Activated CD8-positive, alpha-beta T cell treated with anti-CD3 and anti-CD28 coated beads, Interleukin-2, amount 10 ng/mL, durations not matched to agents 7 days and 5 days (primary cell): Measurements from ENCODE around the gene PGAM5. TPM values are rescaled to one million over a fixed set of nuclear protein-coding genes. Genes with fewer than 3 reads are reported as not detected.
A peak's percentile ranks its signal among the peaks of the same experiment; 100 is the strongest.

ENCODE experiments used
- ATAC-seq: fragments of 150-1000 bp; cut with Tn5 transposase; one replicate; pipeline ENCODE4 v1.10.0; 2021; ENCODE audit warnings: moderate library complexity
- CTCF ChIA-PET: fragments of 350-600 bp; sonication (Branson Sonifier 250); formaldehyde crosslinking; loops from one replicate; lab custom pipeline; 2021; ENCODE audit warnings: antibody characterized with exemption; lab: Charles Lee
- POLR2A ChIA-PET: fragments of 350-600 bp; sonication (Branson Sonifier 250); formaldehyde crosslinking; loops from one replicate; lab custom pipeline; 2021; ENCODE audit warnings: antibody characterized with exemption; lab: Charles Lee
- DNase-seq: peaks from one replicate; pipeline ENCODE4 v3.0.0-alpha.2; 2020
- H3K27ac Mint-ChIP-seq: one replicate; pipeline ENCODE4 v1.8.0; 2021; ENCODE audit warnings: mild to moderate bottlenecking, mixed read lengths
- H3K27me3 Mint-ChIP-seq: one replicate; pipeline ENCODE4 v1.8.0; 2021; ENCODE audit warnings: low read depth, mixed read lengths
- H3K36me3 Mint-ChIP-seq: one replicate; pipeline ENCODE4 v1.8.0; 2021; ENCODE audit warnings: low read depth, mixed read lengths
- H3K4me1 Mint-ChIP-seq: one replicate; pipeline ENCODE4 v1.8.0; 2021; ENCODE audit warnings: low read depth, mixed read lengths
- H3K4me3 Mint-ChIP-seq: one replicate; pipeline ENCODE4 v1.8.0; 2021; ENCODE audit warnings: mild to moderate bottlenecking, mixed read lengths
- H3K9me3 Mint-ChIP-seq: one replicate; pipeline ENCODE4 v1.8.0; 2022; ENCODE audit warnings: mixed read lengths; ENCODE audit not compliant: insufficient read depth
- total RNA-seq, 2 experiments: library from RNA; stranded (reverse); gene quantifications; one replicate each; pipeline ENCODE4 v1.2.3, GENCODE V29; 2021

Gene PGAM5
- total RNA-seq, 2 experiments from 2014 or later = 59.3 to 59.8 TPM

DNA sequence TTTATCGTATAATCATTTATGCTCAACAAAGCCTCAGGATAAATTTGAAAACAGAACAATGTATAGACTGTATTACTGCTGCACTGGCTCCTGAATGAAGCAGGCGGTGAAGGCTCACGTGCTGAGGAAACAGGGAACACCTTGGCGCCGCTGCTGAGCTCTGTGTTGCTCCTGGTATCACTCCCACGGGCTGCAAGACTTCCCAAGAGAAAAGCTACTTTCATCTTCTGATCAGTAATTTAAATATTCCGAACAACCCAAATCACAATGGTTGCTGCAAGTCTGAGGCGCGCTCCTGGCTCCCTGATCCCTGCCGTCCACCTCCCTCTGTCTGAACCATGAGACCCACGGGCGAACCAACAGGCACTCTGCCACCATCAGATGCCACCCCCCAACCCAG lies 15.7 kb downstream of the PGAM5 start:
- CTCF ChIA-PET = no interaction called here
- H3K27me3 Mint-ChIP-seq = no peaks in the 10 kb centered on the region
- POLR2A ChIA-PET = interaction anchor here (0.5 kb wide), 1 partner anchor 28 kb away, joined by 4 read pairs; no protein-coding TSS in a partner anchor
- H3K27ac Mint-ChIP-seq = peak overlapping the region; percentile 28
- peaks cover 2% of the 10 kb centered on the region for H3K4me1 Mint-ChIP-seq
- ATAC-seq (no peak), DNase-seq (no peak)
- no peak overlapping the region for H3K4me3 Mint-ChIP-seq
- peaks cover 77% of the 10 kb centered on the region for H3K36me3 Mint-ChIP-seq
- no peaks in the 10 kb centered on the region for H3K9me3 Mint-ChIP-seq

DNA sequence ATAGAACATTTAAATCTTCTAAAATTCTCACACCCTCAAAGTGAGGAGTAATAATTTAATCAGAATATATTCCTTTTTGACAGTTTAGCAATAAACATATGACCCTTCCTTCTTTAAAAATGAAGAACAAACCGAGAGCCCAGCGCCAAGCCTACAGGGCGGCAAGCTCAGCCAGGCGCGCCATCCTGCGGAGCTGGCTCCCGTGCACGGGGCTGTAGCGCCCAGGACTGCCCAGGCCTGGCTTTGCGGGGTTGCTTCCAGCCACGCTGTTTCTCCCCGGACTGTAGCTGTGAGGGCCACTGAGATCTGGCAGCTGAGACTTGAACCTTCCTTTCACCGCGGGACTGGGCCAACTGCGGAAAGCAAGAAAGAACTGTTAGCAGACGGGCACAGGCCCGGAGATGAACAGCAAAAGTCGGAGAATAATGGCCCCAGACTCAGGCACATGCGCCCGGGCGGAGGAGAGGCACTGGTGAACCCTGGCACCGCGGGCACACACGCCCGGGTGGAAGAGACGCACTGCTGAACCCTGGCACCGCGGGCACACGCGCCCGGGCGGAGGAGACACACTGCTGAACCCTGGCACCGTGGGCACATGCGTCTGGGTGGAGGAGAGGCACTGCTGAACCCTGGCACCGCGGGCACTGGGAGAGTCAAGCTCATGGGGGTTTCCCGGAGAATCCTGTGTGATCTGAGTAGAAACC lies 16.6 kb downstream of the PGAM5 start:
- DNase-seq (no peak), ATAC-seq (no peak)
- H3K36me3 Mint-ChIP-seq = peaks cover 78% of the 10 kb centered on the region
- no peaks in the 10 kb centered on the region for H3K9me3 Mint-ChIP-seq
- H3K27ac Mint-ChIP-seq = no peak overlapping the region
- CTCF ChIA-PET = no interaction called here
- no peak overlapping the region for H3K4me3 Mint-ChIP-seq
- H3K4me1 Mint-ChIP-seq = peaks cover 2% of the 10 kb centered on the region
- POLR2A ChIA-PET = no interaction called here
- no peaks in the 10 kb centered on the region for H3K27me3 Mint-ChIP-seq

DNA sequence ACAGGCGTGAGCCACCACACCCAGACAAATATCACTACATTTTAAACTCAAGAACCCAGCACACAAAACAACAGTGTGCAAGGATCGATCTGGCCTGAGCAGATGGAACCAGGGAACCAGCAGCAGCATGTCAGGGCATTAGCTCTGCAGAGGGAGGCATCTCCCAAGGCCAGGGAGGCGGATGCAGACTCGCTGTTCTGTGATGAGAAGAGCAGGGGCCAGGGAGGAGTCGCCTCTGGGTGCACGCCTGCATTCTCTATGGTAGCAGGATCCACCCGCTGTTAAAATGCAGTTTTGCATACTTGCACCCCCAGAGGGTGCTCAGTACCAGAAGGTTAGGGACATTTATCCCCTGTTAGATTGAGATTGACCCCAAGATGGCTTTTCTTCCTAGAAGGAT lies 17.9 kb downstream of the PGAM5 start:
- no peak overlapping the region for H3K4me3 Mint-ChIP-seq
- POLR2A ChIA-PET = no interaction called here
- H3K36me3 Mint-ChIP-seq = peaks cover 83% of the 10 kb centered on the region
- no peaks in the 10 kb centered on the region for H3K9me3 Mint-ChIP-seq
- ATAC-seq = no peak
- H3K27ac Mint-ChIP-seq = no peak overlapping the region
- peaks cover 2% of the 10 kb centered on the region for H3K4me1 Mint-ChIP-seq
- H3K27me3 Mint-ChIP-seq = no peaks in the 10 kb centered on the region
- CTCF ChIA-PET = no interaction called here
- DNase-seq = no peak

DNA sequence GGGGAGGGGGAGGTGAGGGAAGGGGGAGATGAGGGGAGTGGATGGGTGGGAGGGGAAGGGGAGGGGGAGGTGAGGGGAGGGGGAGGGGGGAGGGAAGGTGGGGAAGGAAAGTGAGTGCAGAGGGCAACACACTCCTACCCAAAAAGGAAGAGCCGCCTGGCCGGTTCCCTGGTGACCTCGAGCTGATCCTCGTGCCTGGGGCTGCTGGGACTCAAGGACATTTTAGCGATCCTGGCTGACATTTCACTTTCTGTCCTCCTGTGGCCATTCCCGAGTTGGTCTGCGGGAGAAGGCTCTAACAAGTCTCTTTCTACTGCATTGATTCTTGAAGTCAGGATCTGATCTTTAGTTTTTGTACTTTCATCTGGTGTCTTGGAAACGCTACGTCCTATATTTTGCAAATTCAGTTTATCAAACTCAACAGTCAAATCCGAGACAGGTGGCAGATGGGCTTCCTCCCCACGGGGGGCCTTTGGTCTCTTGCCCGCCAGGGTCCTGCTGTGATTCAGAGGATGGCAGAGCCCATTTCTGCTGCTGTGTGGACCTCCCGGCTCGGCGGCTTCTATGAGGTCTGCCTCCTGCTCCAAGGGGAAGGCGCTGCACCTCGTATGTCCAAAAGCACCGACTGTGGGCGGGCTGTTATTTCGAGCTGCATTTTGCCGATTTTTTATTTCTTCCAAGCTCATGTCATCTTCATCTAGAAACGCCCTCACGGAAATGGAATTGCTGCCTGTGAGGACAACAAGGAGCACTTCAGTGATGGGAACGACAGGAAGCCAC lies 19.1 kb downstream of the PGAM5 start:
- H3K36me3 Mint-ChIP-seq = peaks cover 87% of the 10 kb centered on the region
- POLR2A ChIA-PET = no interaction called here

DNA sequence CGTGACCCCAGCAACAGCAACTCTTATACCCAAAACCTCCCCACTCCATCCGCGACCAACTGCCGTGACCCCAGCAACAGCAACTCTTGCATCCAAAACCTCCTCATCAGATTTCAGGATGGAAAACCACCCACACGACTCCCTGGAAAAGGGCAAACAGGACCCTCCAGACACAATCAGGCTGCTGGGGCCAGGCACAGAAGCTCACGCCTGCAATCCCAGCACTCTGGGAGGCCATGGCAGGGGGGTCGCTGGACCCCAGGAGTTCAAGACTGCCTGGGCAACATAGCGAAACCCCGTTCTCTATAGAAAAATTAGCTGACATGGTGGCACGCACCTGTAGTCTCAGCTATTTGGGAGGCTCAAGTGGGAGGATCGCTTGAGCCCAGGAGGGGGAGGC lies 19.7 kb downstream of the PGAM5 start:
- DNase-seq = no peak
- CTCF ChIA-PET = no interaction called here
- POLR2A ChIA-PET = interaction anchor here (0.7 kb wide), 1 partner anchor 22 kb away, joined by 4 read pairs; no protein-coding TSS in a partner anchor
- Mint-ChIP-seq H3K4me3 (no peak overlapping the region), H3K27me3 (no peaks in the 10 kb centered on the region), H3K27ac (peak overlapping the region; percentile 10), H3K4me1 (peaks cover 2% of the 10 kb centered on the region), H3K9me3 (no peaks in the 10 kb centered on the region), H3K36me3 (peaks cover 89% of the 10 kb centered on the region)
- ATAC-seq = peak; percentile 19

More for the DNA sequence above, 19.1 kb downstream of the PGAM5 start:
- no peaks in the 10 kb centered on the region for H3K9me3 Mint-ChIP-seq
- no peaks in the 10 kb centered on the region for H3K27me3 Mint-ChIP-seq
- ATAC-seq = peak; percentile 39
- peaks cover 2% of the 10 kb centered on the region for H3K4me1 Mint-ChIP-seq
- DNase-seq = no peak
- CTCF ChIA-PET = no interaction called here
- no peak overlapping the region for H3K4me3 Mint-ChIP-seq
- peak overlapping the region; percentile 10 for H3K27ac Mint-ChIP-seq

DNA sequence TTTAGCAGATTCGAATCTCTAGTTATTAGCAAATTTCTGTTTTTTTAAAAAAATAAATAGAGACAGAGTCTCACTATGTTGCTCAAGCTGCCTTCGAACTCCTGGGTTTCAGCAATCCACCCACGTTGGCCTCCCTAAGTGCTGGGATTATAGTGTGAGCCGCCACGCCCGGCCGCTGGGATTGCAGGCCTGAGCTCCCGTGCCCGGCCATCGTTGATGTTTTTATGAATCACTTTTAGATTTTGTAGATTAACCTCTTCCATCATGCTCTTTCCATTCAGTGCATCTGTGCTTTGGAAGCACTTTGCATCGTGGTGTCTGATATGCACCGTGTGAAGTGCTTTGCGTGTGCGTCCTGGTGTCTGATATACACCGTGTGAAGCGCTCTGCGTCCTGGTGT lies 20.9 kb downstream of the PGAM5 start:
- no peaks in the 10 kb centered on the region for H3K9me3 Mint-ChIP-seq
- H3K36me3 Mint-ChIP-seq = peaks cover 87% of the 10 kb centered on the region
- H3K4me1 Mint-ChIP-seq = peaks cover 2% of the 10 kb centered on the region
- ATAC-seq (no peak), DNase-seq (no peak)
- POLR2A ChIA-PET = no interaction called here
- no peaks in the 10 kb centered on the region for H3K27me3 Mint-ChIP-seq
- no peak overlapping the region for H3K4me3 Mint-ChIP-seq
- no peak overlapping the region for H3K27ac Mint-ChIP-seq
- CTCF ChIA-PET = no interaction called here

DNA sequence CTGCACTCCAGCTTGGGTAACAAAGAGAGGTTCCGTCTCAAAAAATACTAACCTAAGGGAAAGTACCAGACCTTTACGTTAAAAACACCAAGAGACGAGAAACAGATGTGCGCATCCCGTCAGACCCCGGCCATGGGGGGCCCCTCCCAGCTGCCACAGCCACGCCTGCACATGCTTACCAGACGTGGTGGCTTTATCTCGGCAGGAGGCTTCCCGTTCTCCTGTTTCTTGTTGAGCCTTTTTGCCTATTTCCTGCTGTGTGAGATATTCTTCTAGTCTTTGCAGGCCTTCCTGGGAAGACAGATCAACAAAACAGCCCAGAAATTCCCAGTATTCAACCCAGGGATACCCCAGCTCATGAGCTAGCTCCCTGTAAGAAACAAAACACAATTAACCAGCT lies 23.6 kb downstream of the PGAM5 start:
- CTCF ChIA-PET = no interaction called here
- no peak overlapping the region for H3K27ac Mint-ChIP-seq
- H3K27me3 Mint-ChIP-seq = no peaks in the 10 kb centered on the region
- DNase-seq = no peak
- no peak for ATAC-seq
- no peaks in the 10 kb centered on the region for H3K9me3 Mint-ChIP-seq
- no peaks in the 10 kb centered on the region for H3K4me1 Mint-ChIP-seq
- H3K36me3 Mint-ChIP-seq = peaks cover 80% of the 10 kb centered on the region
- no peak overlapping the region for H3K4me3 Mint-ChIP-seq
- POLR2A ChIA-PET = no interaction called here

DNA sequence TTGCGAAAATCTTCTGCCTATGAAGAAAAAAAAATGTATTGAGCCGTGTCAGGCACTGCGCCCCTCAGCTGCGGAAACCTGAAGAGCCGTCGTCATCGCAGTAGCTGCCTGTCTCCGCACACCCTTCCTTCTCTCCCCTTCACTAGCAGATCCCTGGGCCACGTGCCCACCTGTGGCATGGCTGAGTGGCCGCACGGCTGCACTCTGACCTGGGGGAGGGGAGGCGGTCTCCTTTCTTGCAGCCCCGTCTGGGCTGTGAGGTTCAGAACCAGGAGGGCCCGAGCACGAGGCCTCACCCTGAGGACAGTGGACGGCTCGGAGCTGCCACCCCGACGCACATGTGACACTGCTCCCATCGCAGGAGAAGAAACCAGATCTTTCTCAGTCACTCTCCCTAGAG lies 24.9 kb downstream of the PGAM5 start:
- ChIA-PET POLR2A (no interaction called here), CTCF (no interaction called here)
- ATAC-seq (no peak), DNase-seq (no peak)
- no peak overlapping the region for H3K4me3 Mint-ChIP-seq
- peaks cover 83% of the 10 kb centered on the region for H3K36me3 Mint-ChIP-seq
- H3K27me3 Mint-ChIP-seq = no peaks in the 10 kb centered on the region
- H3K27ac Mint-ChIP-seq = no peak overlapping the region
- no peaks in the 10 kb centered on the region for H3K4me1 Mint-ChIP-seq
- H3K9me3 Mint-ChIP-seq = no peaks in the 10 kb centered on the region

DNA sequence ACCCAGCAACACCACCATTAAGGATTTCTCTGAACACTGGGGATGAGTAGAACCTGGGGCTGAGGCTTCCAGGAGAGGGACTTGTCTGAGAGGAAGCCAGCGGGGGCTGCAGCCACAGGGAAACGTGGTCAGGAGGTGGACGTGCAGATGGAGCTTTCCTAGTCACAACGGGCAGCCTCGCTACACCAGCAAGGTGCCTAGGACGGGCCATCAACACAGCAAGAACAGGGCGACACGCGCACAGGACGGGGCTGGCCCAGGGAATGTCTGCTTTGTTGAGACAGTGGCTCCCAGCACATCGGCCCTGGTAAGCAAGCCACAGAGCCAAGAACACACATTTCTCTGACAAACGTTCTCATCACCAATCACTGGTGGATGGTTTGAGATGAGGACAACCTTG lies 25.7 kb downstream of the PGAM5 start:
- Mint-ChIP-seq H3K36me3 (peaks cover 84% of the 10 kb centered on the region), H3K27ac (no peak overlapping the region), H3K4me3 (no peak overlapping the region), H3K9me3 (no peaks in the 10 kb centered on the region), H3K27me3 (no peaks in the 10 kb centered on the region), H3K4me1 (no peaks in the 10 kb centered on the region)
- ATAC-seq = no peak
- CTCF ChIA-PET = interaction anchor here (1.0 kb wide), 1 partner anchor 15 kb away, joined by 3 read pairs; no protein-coding TSS in a partner anchor
- DNase-seq = no peak
- POLR2A ChIA-PET = no interaction called here

DNA sequence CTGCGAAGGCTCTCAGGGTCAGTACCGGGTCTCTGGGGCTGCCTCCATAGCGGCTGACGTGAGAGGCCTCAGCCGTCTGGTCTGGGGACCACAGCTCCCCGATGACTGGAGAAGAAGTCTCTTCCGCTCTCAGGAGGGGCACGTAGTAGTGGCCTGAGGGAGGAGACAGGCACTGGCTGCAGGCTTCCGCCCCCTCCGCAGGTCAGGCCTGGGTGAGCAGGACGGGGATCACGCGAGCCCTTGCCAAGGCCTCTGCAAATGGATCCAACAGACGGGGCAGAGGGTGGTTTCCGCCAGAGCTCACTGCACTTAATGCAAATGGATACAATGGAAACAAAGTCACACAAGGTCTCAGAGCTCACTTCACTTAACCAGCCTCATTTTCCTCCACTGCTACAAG lies 26.3 kb downstream of the PGAM5 start:
- CTCF ChIA-PET = interaction anchor here (1.0 kb wide), 1 partner anchor 15 kb away, joined by 3 read pairs; no protein-coding TSS in a partner anchor
- no peaks in the 10 kb centered on the region for H3K27me3 Mint-ChIP-seq
- no peaks in the 10 kb centered on the region for H3K9me3 Mint-ChIP-seq
- POLR2A ChIA-PET = no interaction called here
- no peaks in the 10 kb centered on the region for H3K4me1 Mint-ChIP-seq
- DNase-seq = no peak
- no peak overlapping the region for H3K4me3 Mint-ChIP-seq
- no peak overlapping the region for H3K27ac Mint-ChIP-seq
- H3K36me3 Mint-ChIP-seq = peaks cover 82% of the 10 kb centered on the region
- no peak for ATAC-seq

DNA sequence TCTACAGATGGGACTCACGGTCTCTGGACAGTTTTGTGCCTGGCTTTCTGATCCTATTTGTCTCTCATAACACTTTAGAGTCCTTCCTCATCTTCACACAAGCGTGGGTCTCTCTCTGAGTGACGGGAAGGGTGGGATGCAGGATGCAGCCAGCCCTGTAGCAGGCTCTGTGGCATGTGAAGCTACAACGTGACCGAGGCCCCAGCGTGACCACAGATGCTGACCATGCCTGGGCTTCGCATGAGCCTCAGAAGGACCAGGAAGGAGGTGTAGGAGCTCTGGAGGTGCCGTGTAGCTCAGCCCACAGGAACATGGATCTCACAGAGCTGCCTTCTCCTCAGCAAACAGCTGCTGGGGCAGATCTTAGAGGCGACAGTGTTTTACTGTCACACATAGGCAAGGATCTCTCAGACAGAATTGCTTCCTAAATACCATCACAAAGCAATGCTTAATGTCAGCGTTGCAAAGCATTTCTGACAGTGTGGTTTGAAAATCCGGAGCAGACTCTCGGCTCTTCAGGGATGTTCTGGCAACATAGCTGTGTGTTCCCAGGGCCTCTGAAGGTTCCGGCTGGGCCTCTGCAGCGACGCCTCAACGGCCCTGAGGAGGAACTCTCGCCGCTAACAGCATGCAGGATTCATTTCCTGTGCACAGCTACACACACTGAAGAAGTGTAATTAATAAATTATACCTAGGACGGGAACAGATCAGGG lies 29.1 kb downstream of the PGAM5 start:
- Mint-ChIP-seq H3K9me3 (no peaks in the 10 kb centered on the region), H3K4me3 (no peak overlapping the region), H3K36me3 (peaks cover 81% of the 10 kb centered on the region), H3K27me3 (no peaks in the 10 kb centered on the region), H3K27ac (no peak overlapping the region), H3K4me1 (peaks cover 7% of the 10 kb centered on the region)
- CTCF ChIA-PET = no interaction called here
- no peak for DNase-seq
- no peak for ATAC-seq
- POLR2A ChIA-PET = no interaction called here

DNA sequence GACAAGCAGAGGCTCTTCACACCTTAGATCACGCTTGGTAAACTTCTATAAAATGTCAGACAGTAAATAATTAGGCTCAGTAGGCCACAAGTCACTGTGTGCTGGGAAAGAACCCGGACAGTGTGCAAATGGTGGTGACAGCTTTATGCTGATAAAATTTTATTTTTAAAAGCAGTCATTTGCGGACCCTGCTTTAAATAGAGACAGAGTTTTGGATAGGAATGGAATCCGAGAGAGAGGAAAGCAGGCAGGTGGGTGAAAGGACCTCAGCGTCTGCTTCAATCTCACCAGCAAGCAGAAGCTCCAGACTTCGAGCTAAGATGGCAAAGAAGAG lies 29.6 kb downstream of the PGAM5 start:
- no peak overlapping the region for H3K27ac Mint-ChIP-seq
- ChIA-PET CTCF (no interaction called here), POLR2A (no interaction called here)
- no peak overlapping the region for H3K4me3 Mint-ChIP-seq
- no peaks in the 10 kb centered on the region for H3K27me3 Mint-ChIP-seq
- no peak for DNase-seq
- H3K9me3 Mint-ChIP-seq = no peaks in the 10 kb centered on the region
- peaks cover 81% of the 10 kb centered on the region for H3K36me3 Mint-ChIP-seq
- peaks cover 7% of the 10 kb centered on the region for H3K4me1 Mint-ChIP-seq
- no peak for ATAC-seq
